SHP77 (cell line): ENCODE measurements around the gene PRSS33.

Experiments
- DNase-seq, 2 experiments: peaks; one replicate each; lab custom pipeline; 2025; lab: John Stamatoyannopoulos, UW

PRSS33 gene, protein sequence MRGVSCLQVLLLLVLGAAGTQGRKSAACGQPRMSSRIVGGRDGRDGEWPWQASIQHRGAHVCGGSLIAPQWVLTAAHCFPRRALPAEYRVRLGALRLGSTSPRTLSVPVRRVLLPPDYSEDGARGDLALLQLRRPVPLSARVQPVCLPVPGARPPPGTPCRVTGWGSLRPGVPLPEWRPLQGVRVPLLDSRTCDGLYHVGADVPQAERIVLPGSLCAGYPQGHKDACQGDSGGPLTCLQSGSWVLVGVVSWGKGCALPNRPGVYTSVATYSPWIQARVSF

DNA sequence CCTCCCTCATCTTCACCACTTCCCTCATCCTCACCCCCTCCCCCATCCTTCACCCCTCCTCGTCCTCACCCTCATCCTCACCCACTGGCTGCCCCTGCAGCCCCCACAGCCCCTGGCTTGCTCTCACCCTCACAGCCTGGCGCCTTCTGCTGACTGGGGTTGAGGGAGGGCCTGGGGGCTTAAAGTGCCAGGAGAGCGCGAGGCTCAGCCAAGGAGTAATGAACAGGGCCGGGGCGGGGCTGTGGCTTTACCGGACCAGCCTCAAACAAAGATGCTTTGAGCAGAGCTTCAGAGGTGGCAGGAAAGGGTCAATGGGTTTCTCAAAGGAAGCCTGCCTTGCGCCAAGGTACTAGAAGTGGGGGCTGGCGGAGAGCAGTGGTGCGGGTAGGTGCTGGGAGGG is at the start of gene PRSS33:
Gene PRSS33 (minus strand): TSS at position 155 of the 400 bp plus-strand sequence. CDS start 1,013 bp downstream, outside the sequence.
- no peak for DNase-seq

DNA sequence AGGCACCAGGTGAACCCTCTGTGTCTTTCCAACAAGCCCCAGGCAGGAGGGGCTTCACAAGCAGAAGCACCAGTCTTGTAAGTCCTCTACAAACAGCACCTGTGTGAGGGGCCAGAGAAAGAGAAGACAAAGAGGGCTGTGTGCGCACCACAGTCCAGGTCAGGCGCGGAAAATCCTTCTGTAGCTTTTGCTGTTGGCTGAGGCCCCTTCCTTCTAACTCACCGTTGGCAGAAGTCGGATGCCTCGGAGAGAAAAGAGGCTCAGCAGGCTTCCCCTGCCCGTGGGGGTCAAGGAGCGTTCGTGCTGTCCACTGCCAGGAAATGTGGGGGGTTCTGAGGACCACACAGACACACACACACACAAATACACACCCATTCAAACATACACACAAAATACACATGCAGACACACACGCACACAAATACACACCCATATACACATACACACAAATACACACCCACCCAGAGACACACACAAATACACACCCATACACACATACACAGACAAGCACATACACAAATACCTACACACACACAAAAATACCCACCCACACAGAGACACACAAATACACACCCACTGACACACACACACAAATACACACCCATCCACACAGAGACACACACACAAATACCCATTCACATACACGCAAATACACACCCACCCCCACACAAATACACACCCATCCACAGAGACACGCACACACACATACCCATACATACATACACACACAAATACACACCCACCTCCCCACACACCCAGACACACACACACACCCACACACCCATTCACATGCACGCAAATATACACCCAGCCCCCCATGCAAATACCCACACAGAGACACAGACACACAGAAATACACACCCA is 49.5 kb upstream of the PRSS33 start:
- no peak for DNase-seq

DNA sequence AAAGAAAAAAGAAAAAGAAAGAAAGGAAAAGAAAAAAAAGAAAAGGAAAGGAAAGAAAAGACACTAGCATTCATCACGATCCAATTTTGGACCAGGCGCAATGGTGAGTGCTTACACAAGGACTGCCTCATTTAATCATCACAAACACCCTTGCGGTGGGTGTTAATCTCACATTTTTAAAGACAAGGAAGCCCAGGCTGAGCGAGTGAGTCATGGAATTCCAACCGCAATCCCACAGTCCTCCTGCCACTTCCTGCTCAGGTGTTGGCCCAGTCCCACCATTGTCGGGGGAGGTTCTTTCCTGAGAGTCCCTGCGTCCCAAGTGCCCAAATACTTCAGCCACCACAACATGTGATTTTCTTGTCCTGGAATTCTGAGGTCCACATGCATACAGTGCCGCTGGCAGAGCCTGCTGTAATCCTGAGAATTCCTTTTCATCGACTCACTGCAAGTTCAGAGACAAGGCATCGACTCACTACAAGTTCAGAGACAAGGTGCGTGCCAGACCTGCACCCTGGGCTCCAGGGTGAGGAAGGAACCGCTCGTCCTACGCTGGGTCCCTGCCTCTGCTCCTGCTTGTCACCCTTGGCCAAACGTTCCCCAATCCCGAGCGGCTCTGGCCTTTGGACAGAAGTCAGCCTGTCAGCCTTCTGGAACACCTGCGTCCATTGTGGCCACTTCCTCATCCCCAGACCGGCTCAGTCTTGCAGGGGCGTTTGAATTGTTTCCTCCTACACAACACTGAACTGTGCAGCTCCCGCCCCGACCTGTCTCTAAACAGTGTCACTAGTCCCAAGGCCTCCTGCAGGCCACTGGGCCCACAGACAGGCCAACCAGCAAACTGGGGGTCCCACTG is 48.5 kb upstream of the PRSS33 start:
- DNase-seq = no peak

DNA sequence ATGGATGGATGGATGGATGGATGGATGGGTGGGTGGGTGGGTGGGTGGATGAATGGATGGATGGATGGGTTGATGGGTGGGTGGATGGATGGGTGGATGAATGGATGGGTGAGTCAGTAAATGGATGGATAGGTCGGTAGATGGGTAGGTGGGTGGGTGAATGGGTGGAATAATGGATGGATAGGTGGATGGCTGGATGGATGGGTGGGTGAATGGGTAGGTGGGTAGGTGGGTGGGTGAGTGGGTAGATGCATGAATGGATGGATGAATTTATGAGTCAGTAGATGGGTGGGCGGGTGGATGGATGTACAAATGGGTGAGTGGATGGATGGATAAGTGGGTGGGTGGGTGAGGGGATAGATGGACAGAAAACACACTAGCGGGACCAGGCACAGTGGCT is 47.6 kb upstream of the PRSS33 start:
- no peak for DNase-seq

GRCh38 chr16:2833776-2834175 is 46.4 kb upstream of the PRSS33 start:
- DNase-seq = no peak

- DNase-seq = no peak
Observed at GRCh38 chr16:2831203-2831602, 43.8 kb upstream of the PRSS33 start.

GRCh38 chr16:2830355-2830695 is 43.0 kb upstream of the PRSS33 start:
- DNase-seq = no peak

GRCh38 chr16:2829501-2830354 is 42.4 kb upstream of the PRSS33 start, which contains the start of gene ZG16B:
Gene ZG16B (plus strand): TSS chr16:2830303. CDS start chr16:2830442, 139 bp downstream.
- DNase-seq = peak in 1 of 2 experiments; percentile 45

- DNase-seq = no peak
Observed at GRCh38 chr16:2828876-2829430, 41.6 kb upstream of the PRSS33 start.

GRCh38 chr16:2828521-2828840 is 41.1 kb upstream of the PRSS33 start:
- no peak for DNase-seq

- no peak for DNase-seq
Observed at GRCh38 chr16:2827831-2828520, 40.6 kb upstream of the PRSS33 start.

DNA sequence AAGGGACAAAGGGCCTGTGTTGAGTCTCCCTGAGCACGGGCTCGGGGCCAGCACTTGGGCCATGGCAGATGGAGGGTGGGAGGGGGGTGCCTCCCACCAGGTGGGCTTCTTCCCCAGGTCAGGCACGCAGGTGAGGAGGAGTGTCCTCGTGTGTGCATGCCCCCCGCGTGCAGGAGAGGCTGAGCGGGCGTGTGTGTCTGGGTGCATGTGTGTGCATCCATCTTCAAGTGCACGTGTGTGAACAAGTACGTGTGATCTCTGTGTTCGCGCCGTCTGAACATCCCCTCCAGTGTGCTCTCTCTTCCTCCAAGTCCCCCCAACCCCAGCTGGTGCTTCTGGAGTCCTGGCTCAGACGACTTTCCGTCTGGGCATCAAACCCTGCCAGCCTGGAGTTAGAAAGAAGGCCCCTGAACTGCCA is 40.0 kb upstream of the PRSS33 start:
- no peak for DNase-seq

GRCh38 chr16:2826591-2827373 is 39.4 kb upstream of the PRSS33 start:
- DNase-seq = no peak

- no peak for DNase-seq
Observed at GRCh38 chr16:2825906-2826305, 38.5 kb upstream of the PRSS33 start.

GRCh38 chr16:2825049-2825742 is 37.8 kb upstream of the PRSS33 start:
- no peak for DNase-seq

DNA sequence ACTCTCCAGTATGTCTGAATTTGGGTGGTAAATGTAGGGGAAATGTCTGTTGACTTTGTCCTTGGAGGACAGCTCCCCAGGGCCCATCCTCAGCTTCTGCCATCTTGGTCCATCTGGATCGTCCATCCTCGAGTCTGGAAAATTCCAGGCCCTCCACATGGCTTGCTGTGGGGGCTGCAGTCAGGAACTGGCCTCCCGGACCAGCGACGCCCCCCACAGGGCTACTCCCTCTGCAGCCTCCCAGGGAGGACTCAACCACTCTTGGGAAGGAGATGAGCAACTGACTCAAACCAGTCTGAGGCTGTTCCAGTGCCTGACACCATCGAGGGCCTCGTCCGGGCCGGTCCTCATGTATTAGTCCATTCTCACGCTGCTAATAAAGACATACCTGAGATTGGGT is 37.3 kb upstream of the PRSS33 start:
- DNase-seq = no peak

DNA sequence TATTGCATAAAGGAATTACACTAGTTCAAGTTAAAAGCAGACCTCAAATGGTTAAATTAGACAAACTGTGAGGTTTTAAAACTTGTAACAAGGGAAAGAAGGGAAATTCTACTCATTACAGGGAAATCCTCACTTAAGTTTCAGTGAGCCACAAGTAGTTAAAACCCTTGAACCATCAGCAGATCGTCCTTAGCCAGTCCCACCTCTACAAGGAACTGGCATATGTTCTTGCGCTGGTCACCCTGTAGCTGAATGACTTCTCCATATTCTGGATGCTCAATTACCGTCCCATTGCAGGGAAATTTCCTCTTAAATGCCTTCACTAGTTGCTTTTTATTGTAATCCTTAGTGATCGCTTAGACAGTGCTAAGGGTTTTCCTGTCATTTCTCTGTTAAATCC is 35.1 kb upstream of the PRSS33 start:
- no peak for DNase-seq

DNA sequence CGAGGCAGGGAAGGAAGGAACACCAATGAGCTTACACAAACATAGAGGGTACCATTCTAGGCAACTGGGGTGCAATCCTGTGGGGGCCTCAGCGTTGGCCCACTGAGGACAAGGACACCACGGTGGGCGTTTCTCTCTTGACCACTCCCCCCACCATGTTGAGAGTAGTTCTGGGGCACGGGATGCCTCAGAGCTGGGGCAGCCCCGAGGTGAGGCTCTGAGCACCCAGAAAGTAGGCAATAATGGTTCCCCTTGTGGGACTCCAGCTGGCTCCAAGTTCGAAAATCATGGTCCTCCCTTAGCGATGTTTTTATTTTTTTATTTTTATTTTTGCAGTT is 34.8 kb upstream of the PRSS33 start:
- no peak for DNase-seq

- DNase-seq = no peak
Observed at GRCh38 chr16:2821487-2822157, 34.3 kb upstream of the PRSS33 start.
